Renal cortical epithelial cell (primary cell): ENCODE results near the gene FRA10AC1. TPM values are rescaled to one million over a fixed set of nuclear protein-coding genes. Genes with fewer than 3 reads are reported as not detected.
A peak's percentile ranks its signal among the peaks of the same experiment; 100 is the strongest.

Experiments used
- DNase-seq: peaks from one replicate; pipeline ENCODE4 v3.0.0-alpha.2; 2011; ENCODE audit warnings: low read depth
- total RNA-seq: library from RNA; depleted of rRNA; stranded (reverse); fragments of >200 nt; gene quantifications from 2 replicates; pipeline ENCODE4 v1.2.3, GENCODE V29; 2014

Gene FRA10AC1
- total RNA-seq, 1 donor from 2014 or later, result 14.8 TPM

DNA sequence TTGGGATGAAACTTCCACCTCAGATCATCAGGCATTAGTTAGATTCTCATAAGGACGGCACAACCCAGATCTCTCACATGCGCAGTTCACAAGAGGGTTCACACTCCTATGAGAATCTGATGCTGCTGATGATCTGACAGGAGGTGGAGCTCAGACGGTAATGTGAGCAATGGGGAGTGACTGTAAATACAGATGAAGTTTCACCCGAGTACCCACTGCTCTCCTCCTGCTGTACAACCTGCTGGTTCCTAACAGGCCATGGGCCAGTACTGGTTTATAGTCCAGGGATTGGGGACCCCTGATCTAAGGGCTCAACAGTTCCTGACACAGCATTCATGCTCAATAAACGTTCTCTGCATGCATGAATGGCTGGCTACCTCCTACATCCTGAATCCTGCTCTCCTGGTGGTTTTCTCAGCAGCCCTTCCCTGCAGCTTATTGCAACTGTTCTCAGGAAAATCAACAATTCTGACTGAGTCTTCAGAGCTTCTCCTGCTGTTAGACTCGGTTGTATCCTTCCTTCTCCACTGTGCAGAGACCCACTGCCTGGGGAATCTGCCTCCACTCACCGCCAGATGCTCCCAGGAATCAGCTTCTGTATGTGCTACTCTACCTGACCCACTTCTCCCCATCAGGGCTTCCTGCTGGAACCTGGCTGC, 72.6 kb downstream of the FRA10AC1 start:
- peak; percentile 1 for DNase-seq

DNA sequence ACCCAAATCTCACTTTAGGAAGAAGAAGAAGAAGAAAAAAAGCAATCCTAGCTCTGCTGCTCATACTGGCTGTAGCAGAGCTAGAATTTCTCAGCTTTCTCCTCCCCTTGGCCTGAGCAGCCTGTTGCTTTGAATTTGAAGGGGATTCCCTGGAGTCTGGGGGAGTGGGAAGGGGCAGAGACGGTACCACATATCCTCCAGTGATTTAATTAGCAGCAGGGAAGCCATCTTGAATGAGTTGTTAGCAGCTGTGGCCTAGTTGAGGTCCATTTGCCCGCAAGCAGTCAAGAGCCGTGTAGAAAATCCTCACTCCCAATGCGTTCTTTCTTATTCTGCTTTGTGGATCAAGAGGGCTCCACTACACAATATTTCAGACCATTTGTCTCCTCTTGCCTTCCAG, 73.5 kb downstream of the FRA10AC1 start:
- no peak for DNase-seq

DNA sequence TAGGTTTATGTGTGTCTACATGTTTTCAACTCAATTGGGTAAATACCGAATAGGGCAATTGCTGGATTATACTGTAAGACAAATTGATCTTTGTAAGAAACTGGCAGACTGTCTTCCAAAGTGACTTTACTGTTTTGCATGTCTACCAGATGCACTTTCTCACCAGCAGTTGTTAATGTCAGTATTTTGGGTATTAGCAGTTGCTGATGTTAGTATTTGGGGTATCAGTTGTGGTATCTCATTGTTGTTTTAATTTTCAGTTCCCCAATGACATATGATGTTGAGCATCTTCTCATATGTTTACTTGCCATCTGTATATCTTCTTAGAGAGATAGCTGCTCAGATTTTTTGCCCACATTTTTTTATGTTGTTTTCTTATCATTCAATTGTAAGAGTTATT, 79.5 kb downstream of the FRA10AC1 start:
- DNase-seq, result no peak

DNA sequence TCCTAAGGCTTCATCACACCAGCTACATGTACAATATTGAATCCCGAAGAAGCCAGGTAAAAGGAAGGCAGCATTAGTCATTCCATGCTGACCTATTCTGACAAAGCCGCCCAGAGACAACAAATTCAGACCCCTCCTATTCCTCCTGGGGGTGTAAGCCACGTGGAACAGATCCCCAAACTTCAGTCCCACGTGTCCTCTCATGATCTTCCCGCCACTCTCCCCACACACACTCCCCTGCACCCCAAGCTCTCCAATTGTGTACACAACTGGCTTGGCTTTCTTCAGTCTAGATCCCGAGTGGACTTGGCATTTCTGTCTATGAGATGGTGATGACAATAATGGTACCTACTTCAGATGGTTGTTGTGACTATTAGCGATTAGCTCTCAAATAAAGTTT, 81.5 kb downstream of the FRA10AC1 start:
- DNase-seq, result no peak

Other genes with a start within 250 kb of the FRA10AC1 start
- 268 and 607 TPM in 2 replicates for gene MYOF, start 220.3 kb downstream of the FRA10AC1 start, total RNA-seq
- 1.8 and 36.8 TPM in 2 replicates for gene CEP55, start 206.0 kb downstream of the FRA10AC1 start, total RNA-seq
- not detected in 2 replicates for gene FFAR4, start 135.9 kb downstream of the FRA10AC1 start, total RNA-seq
- 2.1 and 5.8 TPM in 2 replicates for gene RBP4, start 101.4 kb downstream of the FRA10AC1 start, total RNA-seq
- gene PDE6C, start 90.1 kb downstream of the FRA10AC1 start, total RNA-seq, result not detected in 2 replicates
- gene LGI1, start 55.3 kb upstream of the FRA10AC1 start, total RNA-seq, result not detected in 2 replicates
- gene SLC35G1, start 191.4 kb upstream of the FRA10AC1 start, total RNA-seq, result 10.3 and 11.1 TPM in 2 replicates